NCI-H187 treated with DMSO at 0.1 percent for 48 hours (cell line): ENCODE data around the gene FAAP100.
"Not testable (repeated sequence)": the region's sequence is repeated elsewhere in the genome, so short reads cannot be mapped to it uniquely, and the experiment has no call there.

Experiments used
- DNase-seq: peaks from one replicate; lab custom pipeline; 2025; lab: John Stamatoyannopoulos, UW

Gene FAAP100

GRCh38 chr17:81538651-81539570, 13.2 kb downstream of the FAAP100 start:
- DNase-seq, result no peak

DNA sequence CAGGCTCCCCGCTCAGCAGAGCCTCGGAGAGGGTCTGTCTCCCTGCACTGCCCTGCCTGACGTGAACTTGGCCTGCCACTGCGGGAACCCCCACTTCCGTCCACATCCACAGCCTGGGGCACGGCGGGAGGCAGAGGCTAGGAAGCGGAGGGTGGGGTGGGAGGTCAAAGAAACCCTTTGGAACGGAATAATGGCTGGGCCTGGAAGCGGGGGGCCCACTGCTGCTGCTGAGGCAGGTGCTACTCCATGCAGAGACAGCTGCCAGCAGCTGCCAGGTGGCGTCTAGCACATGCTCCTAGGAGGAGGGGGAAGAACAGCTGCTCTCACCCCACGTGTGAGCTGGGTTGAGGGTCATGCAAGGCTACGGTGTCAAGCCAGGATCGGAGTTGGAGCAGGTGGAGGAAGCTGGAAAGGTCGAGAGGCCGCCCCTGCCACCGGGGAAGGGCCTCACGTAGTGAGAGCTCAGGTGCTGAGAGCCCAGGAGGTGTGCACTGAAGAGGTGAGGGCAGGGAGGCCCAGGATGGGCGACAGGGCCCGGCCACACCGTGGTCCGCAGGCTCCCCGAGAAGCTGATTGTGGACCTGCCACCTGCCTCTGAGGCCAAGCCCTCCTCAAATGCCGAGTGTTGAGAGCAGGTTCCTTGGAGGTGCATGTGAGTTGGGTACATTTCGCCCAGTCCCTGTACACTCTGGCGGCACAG, 14.1 kb downstream of the FAAP100 start:
- DNase-seq, result peak; percentile 61

- no peak for DNase-seq
Measured at GRCh38 chr17:81537343-81537855, 14.8 kb downstream of the FAAP100 start.

DNA sequence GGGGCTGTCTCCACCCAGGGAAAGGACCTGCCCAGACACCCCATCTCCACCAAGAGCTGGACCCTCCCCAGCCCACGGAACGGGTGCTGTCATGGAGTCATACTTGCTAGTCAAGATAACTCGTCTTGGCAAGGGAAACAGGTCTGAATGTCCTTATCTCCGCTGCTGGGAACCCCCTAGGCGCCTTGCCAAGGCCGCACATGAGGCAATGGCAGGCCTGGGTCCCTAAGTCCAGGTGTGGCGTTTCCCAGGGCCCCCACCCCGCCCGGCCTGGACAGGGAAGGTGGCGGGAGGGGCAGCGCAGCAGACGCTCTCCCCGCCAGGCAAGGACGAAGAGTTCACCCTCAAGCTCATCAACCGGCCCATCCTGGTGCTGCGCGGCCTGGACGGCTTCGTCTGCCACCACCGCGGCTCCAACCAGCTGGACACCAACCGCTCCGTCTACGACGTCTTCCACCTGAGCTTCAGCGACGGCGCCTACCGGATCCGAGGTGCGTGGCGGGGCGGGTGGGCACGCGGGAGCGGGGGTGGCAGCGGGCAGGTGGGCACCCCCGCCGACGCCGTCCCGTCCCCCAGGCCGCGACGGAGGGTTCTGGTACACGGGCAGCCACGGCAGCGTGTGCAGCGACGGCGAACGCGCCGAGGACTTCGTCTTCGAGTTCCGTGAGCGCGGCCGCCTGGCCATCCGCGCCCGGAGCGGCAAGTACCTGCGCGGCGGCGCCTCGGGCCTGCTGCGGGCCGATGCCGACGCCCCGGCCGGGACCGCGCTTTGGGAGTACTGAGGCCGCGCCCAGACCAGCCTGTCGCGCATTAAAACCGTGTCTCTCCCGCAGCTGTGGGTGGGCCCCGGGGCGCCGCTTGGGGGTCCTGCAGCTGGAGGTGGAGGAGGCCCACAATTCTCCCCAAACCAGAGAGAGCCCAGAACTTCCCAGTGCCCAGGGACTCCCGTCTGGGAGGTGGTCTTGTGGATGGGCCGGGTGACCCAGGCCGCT, 15.6 kb downstream of the FAAP100 start:
- DNase-seq, result no peak

GRCh38 chr17:81535480-81536298, 16.5 kb downstream of the FAAP100 start:
- DNase-seq, result no peak

DNA sequence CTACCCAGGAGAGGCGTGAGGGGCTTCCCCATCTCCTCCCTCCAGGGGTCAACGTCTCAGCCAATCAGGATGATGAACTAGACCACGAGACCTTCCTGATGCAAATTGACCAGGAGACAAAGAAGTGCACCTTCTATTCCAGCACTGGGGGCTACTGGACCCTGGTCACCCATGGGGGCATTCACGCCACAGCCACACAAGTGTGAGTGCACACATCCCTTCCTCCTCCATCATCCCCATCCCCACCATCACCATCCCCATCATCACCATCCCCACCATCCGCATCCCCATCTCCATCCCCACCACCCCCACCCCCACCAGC, 17.2 kb downstream of the FAAP100 start:
- no peak for DNase-seq

- DNase-seq, result no peak
Measured at GRCh38 chr17:81534157-81535006, 17.8 kb downstream of the FAAP100 start.

GRCh38 chr17:81533339-81534141, 18.6 kb downstream of the FAAP100 start:
- DNase-seq, result no peak

DNA sequence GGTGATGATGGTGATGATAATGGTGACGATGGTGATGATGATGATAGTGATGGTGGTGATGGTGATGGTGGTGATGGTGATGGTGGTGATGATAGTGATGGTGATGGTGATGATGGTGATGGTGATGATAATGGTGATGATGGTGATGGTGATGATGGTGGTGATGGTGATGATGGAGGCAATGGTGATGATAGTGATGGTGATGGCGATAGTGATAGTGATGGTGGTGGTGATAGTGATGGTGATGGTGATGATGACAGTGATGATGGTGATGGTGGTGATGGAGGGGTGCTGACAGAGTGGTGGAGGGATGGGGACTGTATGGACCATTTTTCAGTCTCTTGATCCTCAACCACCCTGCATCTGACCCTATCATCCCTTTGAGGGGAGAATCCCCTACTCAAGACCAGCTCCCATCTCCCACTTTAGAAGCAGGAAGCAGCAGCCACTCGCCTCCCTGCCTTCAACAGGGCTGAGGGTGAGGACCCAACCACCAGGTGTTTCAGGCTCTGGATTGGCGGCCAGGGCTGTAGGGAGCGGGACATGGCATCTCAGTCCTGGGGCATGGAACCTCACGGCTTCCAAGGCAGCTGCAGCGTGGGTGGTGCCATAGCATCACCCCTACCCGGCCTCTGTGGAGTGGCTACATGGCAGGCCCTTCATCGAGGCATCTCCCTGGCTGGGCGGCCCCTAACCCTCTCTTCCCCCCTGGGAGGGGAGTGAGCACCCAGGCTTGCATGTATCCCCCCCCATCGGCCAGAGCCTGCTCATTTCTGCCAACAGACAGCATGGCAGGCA, 19.5 kb downstream of the FAAP100 start:
- DNase-seq, result no peak

DNA sequence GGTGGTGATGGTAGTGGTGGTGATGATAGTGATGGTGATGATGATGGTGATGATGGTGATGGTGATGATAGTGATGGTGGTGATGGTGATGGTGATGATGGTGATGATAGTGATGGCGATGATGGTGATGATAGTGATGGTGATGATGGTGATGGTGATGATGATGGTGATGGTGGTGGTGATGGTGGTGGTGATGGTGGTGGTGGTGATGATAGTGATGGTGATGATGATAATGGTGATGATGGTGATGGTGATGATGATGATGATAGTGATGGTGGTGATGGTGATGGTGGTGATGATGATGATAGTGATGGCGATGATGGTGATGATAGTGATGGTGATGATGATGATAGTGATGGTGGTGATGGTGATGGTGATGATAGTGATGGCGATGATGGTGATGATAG, 20.2 kb downstream of the FAAP100 start:
- not testable (repeated sequence) for DNase-seq

DNA sequence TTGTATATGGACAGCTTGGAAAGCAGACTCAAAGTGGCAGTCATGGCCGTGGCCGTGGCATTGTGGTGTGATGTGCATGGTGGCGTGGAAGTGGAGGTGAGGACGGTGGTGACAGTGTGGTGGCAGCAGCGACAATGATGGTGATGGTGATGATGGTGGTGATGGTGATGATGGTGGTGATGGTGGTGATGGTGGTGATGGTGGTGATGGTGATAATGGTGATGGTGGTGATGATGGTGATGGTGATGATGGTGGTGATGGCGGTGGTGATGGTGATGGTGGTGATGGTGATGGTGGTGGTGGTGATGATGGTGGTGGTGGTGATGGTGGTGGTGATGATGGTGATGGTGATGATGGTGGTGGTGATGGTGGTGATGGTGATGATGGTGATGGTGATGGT, 21.1 kb downstream of the FAAP100 start:
- DNase-seq, result not testable (repeated sequence)

GRCh38 chr17:81529437-81529803, 22.7 kb downstream of the FAAP100 start:
- DNase-seq, result no peak

DNA sequence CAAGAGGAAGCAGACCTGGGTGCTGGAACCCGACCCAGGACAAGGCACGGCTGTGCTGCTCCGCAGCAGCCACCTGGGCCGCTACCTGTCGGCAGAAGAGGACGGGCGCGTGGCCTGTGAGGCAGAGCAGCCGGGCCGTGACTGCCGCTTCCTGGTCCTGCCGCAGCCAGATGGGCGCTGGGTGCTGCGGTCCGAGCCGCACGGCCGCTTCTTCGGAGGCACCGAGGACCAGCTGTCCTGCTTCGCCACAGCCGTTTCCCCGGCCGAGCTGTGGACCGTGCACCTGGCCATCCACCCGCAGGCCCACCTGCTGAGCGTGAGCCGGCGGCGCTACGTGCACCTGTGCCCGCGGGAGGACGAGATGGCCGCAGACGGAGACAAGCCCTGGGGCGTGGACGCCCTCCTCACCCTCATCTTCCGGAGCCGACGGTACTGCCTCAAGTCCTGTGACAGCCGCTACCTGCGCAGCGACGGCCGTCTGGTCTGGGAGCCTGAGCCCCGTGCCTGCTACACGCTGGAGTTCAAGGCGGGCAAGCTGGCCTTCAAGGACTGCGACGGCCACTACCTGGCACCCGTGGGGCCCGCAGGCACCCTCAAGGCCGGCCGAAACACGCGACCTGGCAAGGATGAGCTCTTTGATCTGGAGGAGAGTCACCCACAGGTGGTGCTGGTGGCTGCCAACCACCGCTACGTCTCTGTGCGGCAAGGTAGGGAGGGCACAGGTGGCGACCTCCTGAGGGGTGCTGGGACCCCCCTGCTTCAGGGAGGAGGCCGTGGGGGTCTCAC, 23.3 kb downstream of the FAAP100 start:
- DNase-seq, result no peak

- no peak for DNase-seq
Measured at GRCh38 chr17:81528384-81528650, 23.8 kb downstream of the FAAP100 start.

GRCh38 chr17:81527591-81528383, 24.4 kb downstream of the FAAP100 start, which contains the start of gene FSCN2:
Gene FSCN2, plus strand, starts transcription at chr17:81528377. Its CDS starts 155 bp downstream, at chr17:81528532.
- DNase-seq, result no peak

DNA sequence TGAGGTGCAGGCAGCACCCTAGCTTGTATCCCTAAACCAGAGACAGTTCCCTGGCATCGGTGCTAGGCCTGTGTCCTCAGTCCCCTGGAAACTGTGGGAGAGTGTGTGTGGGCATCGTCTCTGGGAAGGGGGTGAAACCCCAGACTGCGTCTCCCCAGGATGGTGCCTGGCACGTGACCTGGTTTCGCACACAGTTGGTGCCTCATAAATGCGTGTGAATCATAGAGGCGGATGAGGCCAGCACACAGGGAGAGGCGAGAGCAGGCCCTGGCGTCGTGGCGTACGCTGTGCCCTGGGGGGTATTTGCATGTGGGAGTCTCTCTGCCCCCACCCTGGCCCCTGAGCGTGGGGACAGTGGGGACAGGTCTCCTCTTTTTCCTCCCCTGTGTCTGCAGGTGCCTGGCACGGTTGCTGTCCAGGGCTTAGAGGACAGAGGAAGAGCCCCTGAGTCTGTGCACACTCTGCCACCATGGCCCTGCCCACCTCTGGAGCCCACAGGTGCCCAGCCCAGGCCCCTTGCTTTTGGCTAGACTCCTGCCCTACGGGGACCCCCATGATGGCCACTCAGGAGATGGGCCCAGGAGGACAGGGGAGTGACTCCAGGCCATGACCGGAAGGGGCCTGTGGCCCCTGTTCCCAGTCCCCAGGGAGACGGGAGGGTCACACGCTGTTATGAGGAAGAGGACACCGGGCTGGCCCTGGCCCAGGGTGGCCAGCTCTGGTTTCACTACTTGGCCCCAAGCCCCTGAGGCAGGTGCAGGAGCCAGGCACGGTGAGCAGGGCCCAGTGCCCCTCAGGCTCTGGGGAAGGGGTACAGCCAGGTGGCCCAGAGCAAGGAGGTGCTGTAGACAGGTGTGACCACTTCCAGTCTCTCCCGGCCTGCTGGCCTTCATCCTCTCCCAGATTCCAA, 25.2 kb downstream of the FAAP100 start:
- no peak for DNase-seq
